HG02763 (cell line): Measurements from ENCODE around the gene CDK2AP2.
A peak's percentile ranks its signal among the peaks of the same experiment; 100 is the strongest.
"Not testable (repeated sequence)": the region's sequence is repeated elsewhere in the genome, so short reads cannot be mapped to it uniquely, and the experiment has no call there.

ENCODE experiments used
- ATAC-seq: cut with Tn5 transposase; IDR thresholded peaks from one replicate; pipeline ENCODE4 v1.9.1; 2021; ENCODE audit warnings: mild to moderate bottlenecking, moderate library complexity; ENCODE audit not compliant: unreplicated experiment

Gene CDK2AP2

GRCh38 chr11:67507864-67508485 is at the start of gene CDK2AP2:
Gene CDK2AP2 (minus strand): TSS chr11:67508162. CDS start chr11:67508082, 80 bp downstream.
- peak; percentile 75 for ATAC-seq

GRCh38 chr11:67556244-67556643 is 48.3 kb upstream of the CDK2AP2 start:
- no peak for ATAC-seq

- not testable (repeated sequence) for ATAC-seq
Observed at GRCh38 chr11:67551697-67552096, 43.7 kb upstream of the CDK2AP2 start.

- no peak for ATAC-seq
Observed at GRCh38 chr11:67551127-67551526, 43.2 kb upstream of the CDK2AP2 start.

- no peak for ATAC-seq
Observed at GRCh38 chr11:67548555-67549110, 40.7 kb upstream of the CDK2AP2 start.

- not testable (repeated sequence) for ATAC-seq
Observed at GRCh38 chr11:67548112-67548511, 40.1 kb upstream of the CDK2AP2 start.

- ATAC-seq, result no peak
Observed at GRCh38 chr11:67545280-67545679, 37.3 kb upstream of the CDK2AP2 start.

- ATAC-seq, result no peak
Observed at GRCh38 chr11:67544616-67545242, 36.8 kb upstream of the CDK2AP2 start.

- no peak for ATAC-seq
Observed at GRCh38 chr11:67543585-67543984, 35.6 kb upstream of the CDK2AP2 start.

- ATAC-seq, result no peak
Observed at GRCh38 chr11:67542971-67543370, 35.0 kb upstream of the CDK2AP2 start.

- ATAC-seq, result no peak
Observed at GRCh38 chr11:67542169-67542568, 34.2 kb upstream of the CDK2AP2 start.

GRCh38 chr11:67541198-67541597 is 33.2 kb upstream of the CDK2AP2 start:
- ATAC-seq, result no peak

GRCh38 chr11:67539550-67539949 is 31.6 kb upstream of the CDK2AP2 start:
- ATAC-seq, result no peak

GRCh38 chr11:67538823-67539505 is 31.0 kb upstream of the CDK2AP2 start:
- no peak for ATAC-seq

GRCh38 chr11:67538306-67538705 is 30.3 kb upstream of the CDK2AP2 start:
- no peak for ATAC-seq

- ATAC-seq, result no peak
Observed at GRCh38 chr11:67535561-67535960, 27.6 kb upstream of the CDK2AP2 start.

GRCh38 chr11:67534070-67534679 is 26.2 kb upstream of the CDK2AP2 start:
- ATAC-seq, result no peak

GRCh38 chr11:67532889-67533288 is 24.9 kb upstream of the CDK2AP2 start:
- no peak for ATAC-seq

- no peak for ATAC-seq
Observed at GRCh38 chr11:67530282-67530592, 22.3 kb upstream of the CDK2AP2 start.

- ATAC-seq, result no peak
Observed at GRCh38 chr11:67528376-67528775, 20.4 kb upstream of the CDK2AP2 start.

GRCh38 chr11:67525275-67525976 is 17.5 kb upstream of the CDK2AP2 start:
- ATAC-seq, result no peak
